Mammary epithelial cell (primary cell): Measurements from ENCODE around the gene MRPS23.

Experiments
- EZH2 ChIP-seq: IDR thresholded peaks from 2 replicates; pipeline ENCODE4 v1.6.1; 2012; ENCODE audit warnings: low read length, inconsistent platforms, borderline replicate concordance
- TF ChIP-seq, protein P1 (sequence below), 2 donors: IDR thresholded peaks in 1 of 2; conservative IDR thresholded peaks in 1 of 2; 2 replicates each; pipeline ENCODE4 v1.5.1; 2011 to 2012; ENCODE audit warnings: inconsistent platforms in 2 of 2, low read length in 2 of 2, mild to moderate bottlenecking in 2 of 2, control low read depth in 1 of 2, low read depth in 1 of 2; ENCODE audit not compliant: insufficient read depth in 1 of 2; ENCODE audit errors: extremely low read depth in 1 of 2

DNA sequence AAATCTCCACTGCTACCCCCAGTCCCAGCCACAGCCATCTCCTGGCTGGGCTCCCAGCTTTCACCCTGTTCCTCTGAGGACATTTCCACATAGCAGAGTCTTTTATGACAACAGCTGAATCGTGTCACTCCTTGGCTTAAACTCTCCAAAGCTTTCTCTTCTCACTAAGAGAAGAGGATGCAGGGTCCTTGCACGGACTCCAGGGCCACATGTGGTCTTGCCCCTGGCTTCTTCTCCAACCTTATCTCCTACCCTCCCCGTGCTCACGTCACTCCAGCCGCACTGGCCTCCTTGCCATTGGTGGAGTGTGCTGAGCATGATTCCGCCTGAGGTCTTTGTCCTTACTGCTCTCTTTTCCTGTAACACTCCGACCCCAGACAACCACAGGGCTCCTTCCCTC is 64.8 kb downstream of the MRPS23 start:
- TF ChIP-seq, protein P1, sequence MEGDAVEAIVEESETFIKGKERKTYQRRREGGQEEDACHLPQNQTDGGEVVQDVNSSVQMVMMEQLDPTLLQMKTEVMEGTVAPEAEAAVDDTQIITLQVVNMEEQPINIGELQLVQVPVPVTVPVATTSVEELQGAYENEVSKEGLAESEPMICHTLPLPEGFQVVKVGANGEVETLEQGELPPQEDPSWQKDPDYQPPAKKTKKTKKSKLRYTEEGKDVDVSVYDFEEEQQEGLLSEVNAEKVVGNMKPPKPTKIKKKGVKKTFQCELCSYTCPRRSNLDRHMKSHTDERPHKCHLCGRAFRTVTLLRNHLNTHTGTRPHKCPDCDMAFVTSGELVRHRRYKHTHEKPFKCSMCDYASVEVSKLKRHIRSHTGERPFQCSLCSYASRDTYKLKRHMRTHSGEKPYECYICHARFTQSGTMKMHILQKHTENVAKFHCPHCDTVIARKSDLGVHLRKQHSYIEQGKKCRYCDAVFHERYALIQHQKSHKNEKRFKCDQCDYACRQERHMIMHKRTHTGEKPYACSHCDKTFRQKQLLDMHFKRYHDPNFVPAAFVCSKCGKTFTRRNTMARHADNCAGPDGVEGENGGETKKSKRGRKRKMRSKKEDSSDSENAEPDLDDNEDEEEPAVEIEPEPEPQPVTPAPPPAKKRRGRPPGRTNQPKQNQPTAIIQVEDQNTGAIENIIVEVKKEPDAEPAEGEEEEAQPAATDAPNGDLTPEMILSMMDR (conservative IDR thresholded peaks at IDR 0.05 in 1 of 2, IDR thresholded peaks at IDR 0.05 in 1 of 2; ENCODE audit: extremely low read depth in 1 of 2, insufficient read depth in 1 of 2, low read depth in 1 of 2, low read length in 2 of 2) = no peak
- TF ChIP-seq EZH2 = no peak
